ENCODE results near the gene ATP5MG. TPM values are rescaled to one million over a fixed set of nuclear protein-coding genes. Genes with fewer than 3 reads are reported as not detected.

Gene ATP5MG
- total and polyA plus RNA-seq, 2 of the 8 experiments (the other 6 are each of a cell fraction or from before 2014, with no cell fraction given), result 237 to 464 TPM

- Histone ChIP-seq H3K79me2 (ENCODE audit: control insufficient read depth in 1 of 2, insufficient read depth in 2 of 2, low read length in 2 of 2) (peaks cover 25 to 52% of the 10 kb centered on the region in 2 experiments), H4K5ac (ENCODE audit: insufficient read length, low read depth, low read length) (peak overlapping the region; percentile 62), H3K9ac (replicated peaks in 1 of 4; ENCODE audit: extremely low read depth in 1 of 4, low read depth in 3 of 4, low read length in 3 of 4) (peak overlapping the region; percentile 52 to 94 (median 72); a peak in 5 of 7 replicates), H3K36me3 (ENCODE audit: control insufficient read depth in 2 of 4, insufficient read depth in 4 of 4, low read length in 3 of 4) (peaks cover 0 to 3% (median 0%) of the 10 kb centered on the region in 4 experiments; a peak in 1 of 8 replicates), H3K4me3 (ENCODE audit: extremely low read depth in 1 of 4, insufficient read depth in 2 of 4, low read depth in 3 of 4, low read length in 4 of 4) (peak overlapping the region; percentile 68 to 91 (median 80)), H2BK5ac (ENCODE audit: low read depth, low read length) (peak overlapping the region; percentile 57; the same call in 1 of the 2 replicates), H4K91ac (replicated peaks; ENCODE audit: insufficient read length, low read length) (no peak overlapping the region), H3K27ac (ENCODE audit: low read depth, low read length) (peak overlapping the region; percentile 65), H3K27me3 (replicated peaks in 1 of 4; ENCODE audit: control insufficient read depth in 3 of 4, extremely low read depth in 1 of 4, insufficient read depth in 3 of 4, low read length in 3 of 4) (no peaks in the 10 kb centered on the region), H4K20me1 (replicated peaks in 1 of 2; ENCODE audit: control insufficient read depth in 1 of 2, insufficient read depth in 2 of 2, low read length in 2 of 2) (peaks cover 25 to 26% of the 10 kb centered on the region in 2 experiments), H2BK120ac (replicated peaks; ENCODE audit: low read depth, low read length) (no peak overlapping the region), H4K8ac (ENCODE audit: extremely low read depth, insufficient read depth, low read length) (peak overlapping the region; percentile 76), H3K9me3 (ENCODE audit: insufficient read depth in 2 of 2, low read depth in 1 of 2, low read length in 1 of 2) (no peaks in the 10 kb centered on the region), H3K4ac (replicated peaks; ENCODE audit: insufficient read length, low read depth, low read length) (no peak overlapping the region), H3K4me2 (ENCODE audit: insufficient read depth in 1 of 2, low read depth in 2 of 2, low read length in 2 of 2) (peak overlapping the region; percentile 84 to 85), H3K14ac (ENCODE audit: insufficient read length) (no peak overlapping the region), H2BK12ac (ENCODE audit: low read depth, low read length) (no peak overlapping the region), H3K18ac (ENCODE audit: extremely low read depth, low read length) (peak overlapping the region; percentile 54; the same call in 1 of the 2 replicates), H3K23me2 (ENCODE audit: low read depth, low read length) (peaks cover 23% of the 10 kb centered on the region), H2BK20ac (ENCODE audit: low read length) (no peak overlapping the region), H3K56ac (replicated peaks; ENCODE audit: insufficient read length, low read depth, low read length) (peak overlapping the region; percentile 17), H2AK5ac (ENCODE audit: low read depth, low read length) (no peak overlapping the region), H2AFZ (ENCODE audit: low read length) (no peak overlapping the region), H3K4me1 (replicated peaks in 1 of 4; ENCODE audit: control insufficient read depth in 3 of 4, insufficient read depth in 4 of 4, low read length in 3 of 4) (peaks cover 0 to 18% (median 4%) of the 10 kb centered on the region in 4 experiments; a peak in 6 of 7 replicates), H3K79me1 (ENCODE audit: low read depth, low read length) (no peaks in the 10 kb centered on the region; the same call in 1 of the 2 replicates), H3K23ac (ENCODE audit: insufficient read length) (no peak overlapping the region), H2BK15ac (ENCODE audit: low read length) (no peak overlapping the region)
- FAIRE-seq (no peak), DNase-seq (ENCODE audit: low read depth in 1 of 2, low spot score in 2 of 2) (peak in 1 of 2 experiments; percentile 64)
- POLR2A ChIA-PET (ENCODE audit: partially characterized antibody), result interaction anchor here (1.0 to 2.9 kb wide), 9 partner anchors 7 to 34 kb away, joined by 3 to 16 read pairs (median 6); partner anchors contain the start of gene ATP5MG
- CTCF ChIA-PET (ENCODE audit: partially characterized antibody), result no interaction called here
- no CpG with 5 or more reads among the region's 55 CpGs for WGBS, 2 experiments (ENCODE audit: extremely low coverage in 1 of 2, insufficient coverage in 1 of 2, insufficient read length in 1 of 2, insufficient replicate concordance in 2 of 2, low coverage in 1 of 2, low lambda C conversion rate in 2 of 2, missing lambda C conversion rate in 1 of 2)
- TF ChIP-seq PHF8 (conservative IDR thresholded peaks at IDR 0.05; ENCODE audit: low read depth, low read length) (peak; percentile 21), KDM4A (IDR thresholded peaks at IDR 0.05; ENCODE audit: low read depth, low read length, severe bottlenecking) (peak; percentile 55), BCL11A (IDR thresholded peaks at IDR 0.05; ENCODE audit: low read depth in 2 of 2, low read length in 2 of 2) (no peak), CBX5 (IDR thresholded peaks at IDR 0.05; ENCODE audit: low read depth, low read length) (no peak), TBP (IDR thresholded peaks at IDR 0.05; ENCODE audit: low read depth, low read length) (no peak), NRF1 (IDR thresholded peaks at IDR 0.05; ENCODE audit: low read depth, low read length) (no peak), POLR2A (IDR thresholded peaks at IDR 0.05; ENCODE audit: control extremely low read depth in 1 of 2, low read depth in 2 of 2, low read length in 2 of 2) (peak in 1 of 2 experiments; percentile 25; a peak in 1 of 3 replicates), JUN (IDR thresholded peaks at IDR 0.05; ENCODE audit: low read depth, low read length) (no peak), CBX8 (IDR thresholded peaks at IDR 0.05; ENCODE audit: borderline replicate concordance, low read depth, low read length) (no peak)
Measured at GRCh38 chr11:118436639-118437207, 35.3 kb downstream of the ATP5MG start.
